ENCODE measurements around the gene CHGA. TPM values are rescaled to one million over a fixed set of nuclear protein-coding genes. Genes with fewer than 3 reads are reported as not detected.

CHGA gene
- total RNA-seq, 2 experiments from 2014 or later: not detected

- POLR2A ChIA-PET: no interaction called here
- intact Hi-C loops (cut with DNase I, micrococcal nuclease): no loop called here
- no peak for DNase-seq
- no peaks in the 10 kb centered on the region for H3K27me3 Mint-ChIP-seq
- H3K4me1 Mint-ChIP-seq: no peaks in the 10 kb centered on the region
- CTCF ChIA-PET: interaction anchor here (0.6 to 0.7 kb wide), 2 partner anchors 182 to 712 kb away, joined by 3 to 4 read pairs; no protein-coding TSS in a partner anchor
- no peak overlapping the region for H3K4me3 Mint-ChIP-seq
- H3K9me3 Mint-ChIP-seq (ENCODE audit: low read depth): no peaks in the 10 kb centered on the region
- ATAC-seq: no peak
- H3K36me3 Mint-ChIP-seq (ENCODE audit: low read depth): no peaks in the 10 kb centered on the region
- H3K27ac Mint-ChIP-seq: no peak overlapping the region
Observed at GRCh38 chr14:92960706-92961566, 38.0 kb downstream of the CHGA start.

GRCh38 chr14:92961567-92961855, 38.6 kb downstream of the CHGA start:
- intact Hi-C loops (cut with DNase I, micrococcal nuclease): no loop called here
- Mint-ChIP-seq H3K9me3 (ENCODE audit: low read depth) (no peaks in the 10 kb centered on the region), H3K36me3 (ENCODE audit: low read depth) (no peaks in the 10 kb centered on the region), H3K27me3 (no peaks in the 10 kb centered on the region), H3K4me1 (no peaks in the 10 kb centered on the region), H3K4me3 (no peak overlapping the region), H3K27ac (no peak overlapping the region)
- ChIA-PET POLR2A (no interaction called here), CTCF (no interaction called here)
- ATAC-seq (no peak), DNase-seq (no peak)

- Mint-ChIP-seq H3K27me3 (no peaks in the 10 kb centered on the region), H3K4me3 (no peak overlapping the region), H3K9me3 (ENCODE audit: low read depth) (no peaks in the 10 kb centered on the region), H3K36me3 (ENCODE audit: low read depth) (no peaks in the 10 kb centered on the region), H3K4me1 (no peaks in the 10 kb centered on the region), H3K27ac (no peak overlapping the region)
- CTCF ChIA-PET: no interaction called here
- DNase-seq (no peak), ATAC-seq (no peak)
- intact Hi-C loops (cut with DNase I, micrococcal nuclease): no loop called here
- POLR2A ChIA-PET: no interaction called here
Observed at GRCh38 chr14:92962031-92962830, 39.3 kb downstream of the CHGA start.

DNA sequence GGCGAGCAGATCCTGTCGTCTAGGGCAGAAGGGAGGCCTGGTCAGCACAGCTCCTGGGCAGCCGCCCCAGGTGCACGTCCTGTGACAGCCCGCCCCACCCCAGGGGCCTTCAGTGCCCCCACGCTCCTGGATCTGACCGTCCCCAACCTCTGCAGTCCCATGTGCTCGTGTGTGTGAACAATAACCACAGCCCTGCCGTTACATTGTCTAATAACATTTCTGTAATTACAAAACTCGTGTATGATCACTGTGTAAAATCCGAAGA, 39.8 kb downstream of the CHGA start:
- intact Hi-C loops (cut with DNase I, micrococcal nuclease): no loop called here
- peaks cover 2% of the 10 kb centered on the region for H3K9me3 Mint-ChIP-seq (ENCODE audit: low read depth)
- POLR2A ChIA-PET: no interaction called here
- DNase-seq (no peak), ATAC-seq (no peak)
- CTCF ChIA-PET: no interaction called here
- no peaks in the 10 kb centered on the region for H3K36me3 Mint-ChIP-seq (ENCODE audit: low read depth)
- no peaks in the 10 kb centered on the region for H3K4me1 Mint-ChIP-seq
- no peaks in the 10 kb centered on the region for H3K27me3 Mint-ChIP-seq
- no peak overlapping the region for H3K4me3 Mint-ChIP-seq
- H3K27ac Mint-ChIP-seq: no peak overlapping the region

DNA sequence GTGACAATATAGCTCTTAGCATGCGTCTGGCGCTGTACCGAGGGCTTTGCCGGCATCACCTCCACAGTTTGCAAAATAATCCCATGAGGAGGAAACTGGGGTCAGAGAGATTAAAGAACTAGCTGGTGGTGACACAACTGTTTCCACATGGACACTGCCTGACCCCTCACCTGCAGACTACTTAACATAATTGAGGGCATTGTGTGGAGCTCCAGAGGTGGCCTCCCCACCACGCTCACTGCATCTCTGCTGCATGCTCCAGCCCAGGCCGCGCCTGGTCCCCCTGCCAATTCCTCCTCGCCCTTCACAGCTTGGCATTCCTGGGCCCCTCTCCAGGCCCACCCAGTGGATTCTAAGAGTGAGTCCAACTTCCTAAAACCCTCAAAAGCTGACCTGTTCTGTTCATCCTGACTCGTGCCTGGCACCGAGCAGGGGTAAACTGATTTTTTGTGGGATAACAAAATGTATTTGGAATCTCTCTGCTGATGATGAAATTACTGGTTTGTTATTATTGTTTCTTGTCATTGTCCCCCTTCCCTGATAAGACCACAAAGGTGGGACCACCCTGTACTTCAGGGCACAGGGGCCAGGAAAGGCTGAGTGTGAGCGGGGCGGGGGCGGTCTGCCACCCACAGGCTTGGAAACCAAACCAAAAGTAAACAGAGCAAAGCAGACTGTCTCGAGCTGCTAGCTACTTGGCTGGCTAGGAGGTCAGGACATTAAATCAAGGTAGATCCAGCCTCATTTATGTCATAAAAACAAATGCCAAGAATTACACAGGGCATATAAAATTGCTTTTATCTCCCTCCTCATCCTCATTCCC, 40.6 kb downstream of the CHGA start:
- Mint-ChIP-seq H3K27me3 (no peaks in the 10 kb centered on the region), H3K4me1 (no peaks in the 10 kb centered on the region), H3K9me3 (ENCODE audit: low read depth) (peaks cover 2% of the 10 kb centered on the region), H3K27ac (no peak overlapping the region), H3K36me3 (ENCODE audit: low read depth) (no peaks in the 10 kb centered on the region), H3K4me3 (no peak overlapping the region)
- ATAC-seq (no peak), DNase-seq (no peak)
- ChIA-PET POLR2A (no interaction called here), CTCF (interaction anchor here (0.6 kb wide), 1 partner anchor 150 kb away, joined by 3 read pairs; no protein-coding TSS in a partner anchor)
- intact Hi-C loops (cut with DNase I, micrococcal nuclease): no loop called here

GRCh38 chr14:92964124-92965109, 41.5 kb downstream of the CHGA start:
- intact Hi-C loops (cut with DNase I, micrococcal nuclease): no loop called here
- H3K9me3 Mint-ChIP-seq (ENCODE audit: low read depth): peaks cover 2% of the 10 kb centered on the region
- H3K4me3 Mint-ChIP-seq: no peak overlapping the region
- no peaks in the 10 kb centered on the region for H3K4me1 Mint-ChIP-seq
- no peaks in the 10 kb centered on the region for H3K27me3 Mint-ChIP-seq
- no peaks in the 10 kb centered on the region for H3K36me3 Mint-ChIP-seq (ENCODE audit: low read depth)
- POLR2A ChIA-PET: no interaction called here
- DNase-seq: no peak
- no peak overlapping the region for H3K27ac Mint-ChIP-seq
- CTCF ChIA-PET: interaction anchor here (1.1 kb wide), 1 partner anchor 9 kb away, joined by 4 read pairs; no protein-coding TSS in a partner anchor
- no peak for ATAC-seq

DNA sequence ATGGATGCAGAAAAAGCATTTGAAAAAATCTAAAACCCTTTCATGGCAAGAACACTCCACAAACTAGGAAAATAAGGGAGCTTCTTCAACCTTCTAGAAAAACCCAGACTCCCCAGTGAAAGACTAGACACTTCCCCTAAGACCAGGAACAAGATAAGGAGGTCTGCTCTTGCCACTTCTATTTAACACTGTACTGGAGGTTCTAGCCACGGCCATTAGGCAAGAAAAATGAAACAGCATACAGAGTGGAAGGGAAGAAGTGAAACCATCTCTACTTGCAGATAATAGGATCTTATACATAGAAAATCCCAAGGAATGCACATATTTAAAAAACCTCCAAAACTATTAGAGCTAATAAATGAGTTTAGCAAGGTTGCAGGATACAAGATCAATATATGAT, 42.3 kb downstream of the CHGA start:
- no peak for ATAC-seq
- intact Hi-C loops (cut with DNase I, micrococcal nuclease): no loop called here
- CTCF ChIA-PET: interaction anchor here (1.1 kb wide), 1 partner anchor 10 kb away, joined by 4 read pairs; no protein-coding TSS in a partner anchor

DNA sequence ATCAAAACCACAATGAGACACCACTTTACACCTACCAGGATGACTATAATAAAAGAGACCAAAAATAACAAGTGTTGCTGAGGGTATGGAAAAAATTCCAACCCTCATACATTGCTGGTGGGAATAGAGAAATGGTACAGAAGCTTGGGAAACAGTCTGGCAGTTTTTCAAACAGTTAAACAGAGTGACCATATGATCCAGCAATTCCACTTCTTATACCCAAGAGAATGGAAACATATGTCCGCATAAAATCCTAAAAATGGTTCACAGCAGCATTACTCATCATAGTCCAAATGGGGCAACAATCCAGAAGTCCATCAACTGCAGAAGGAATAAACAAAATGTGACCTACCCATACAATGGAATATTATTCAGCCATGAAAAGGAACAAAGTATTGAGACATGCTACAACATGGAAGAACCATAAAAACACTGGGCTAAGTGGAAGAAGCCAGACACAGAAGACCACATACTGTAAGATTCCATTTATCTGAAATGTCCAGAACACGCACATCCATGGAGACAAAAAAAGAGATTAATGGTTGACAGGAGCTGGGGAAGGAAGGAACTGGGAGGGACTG, 44.5 kb downstream of the CHGA start:
- H3K27me3 Mint-ChIP-seq: no peaks in the 10 kb centered on the region
- no peak overlapping the region for H3K4me3 Mint-ChIP-seq
- H3K27ac Mint-ChIP-seq: no peak overlapping the region
- intact Hi-C loops (cut with DNase I, micrococcal nuclease): no loop called here
- ChIA-PET POLR2A (no interaction called here), CTCF (interaction anchor here (0.7 kb wide), 1 partner anchor 13 kb away, joined by 3 read pairs; no protein-coding TSS in a partner anchor)
- no peak for DNase-seq
- no peaks in the 10 kb centered on the region for H3K4me1 Mint-ChIP-seq
- H3K36me3 Mint-ChIP-seq (ENCODE audit: low read depth): no peaks in the 10 kb centered on the region
- peaks cover 2% of the 10 kb centered on the region for H3K9me3 Mint-ChIP-seq (ENCODE audit: low read depth)
- ATAC-seq: no peak

More for the DNA sequence above, 42.3 kb downstream of the CHGA start:
- H3K36me3 Mint-ChIP-seq (ENCODE audit: low read depth): no peaks in the 10 kb centered on the region
- peaks cover 2% of the 10 kb centered on the region for H3K9me3 Mint-ChIP-seq (ENCODE audit: low read depth)
- DNase-seq: no peak
- no peaks in the 10 kb centered on the region for H3K4me1 Mint-ChIP-seq
- no peak overlapping the region for H3K4me3 Mint-ChIP-seq
- no peak overlapping the region for H3K27ac Mint-ChIP-seq
- no peaks in the 10 kb centered on the region for H3K27me3 Mint-ChIP-seq
- POLR2A ChIA-PET: no interaction called here

GRCh38 chr14:92968291-92969020, 45.5 kb downstream of the CHGA start:
- H3K27me3 Mint-ChIP-seq: no peaks in the 10 kb centered on the region
- H3K4me3 Mint-ChIP-seq: no peak overlapping the region
- no peak overlapping the region for H3K27ac Mint-ChIP-seq
- peaks cover 4% of the 10 kb centered on the region for H3K9me3 Mint-ChIP-seq (ENCODE audit: low read depth)
- intact Hi-C loops (cut with DNase I, micrococcal nuclease): no loop called here
- H3K4me1 Mint-ChIP-seq: no peaks in the 10 kb centered on the region
- peaks cover 1% of the 10 kb centered on the region for H3K36me3 Mint-ChIP-seq (ENCODE audit: low read depth)
- ChIA-PET POLR2A (no interaction called here), CTCF (interaction anchor here (0.7 to 1.6 kb wide), 3 partner anchors 14 to 36 kb away, joined by 3 to 6 read pairs (median 4); no protein-coding TSS in a partner anchor)
- ATAC-seq: no peak
- DNase-seq: no peak

DNA sequence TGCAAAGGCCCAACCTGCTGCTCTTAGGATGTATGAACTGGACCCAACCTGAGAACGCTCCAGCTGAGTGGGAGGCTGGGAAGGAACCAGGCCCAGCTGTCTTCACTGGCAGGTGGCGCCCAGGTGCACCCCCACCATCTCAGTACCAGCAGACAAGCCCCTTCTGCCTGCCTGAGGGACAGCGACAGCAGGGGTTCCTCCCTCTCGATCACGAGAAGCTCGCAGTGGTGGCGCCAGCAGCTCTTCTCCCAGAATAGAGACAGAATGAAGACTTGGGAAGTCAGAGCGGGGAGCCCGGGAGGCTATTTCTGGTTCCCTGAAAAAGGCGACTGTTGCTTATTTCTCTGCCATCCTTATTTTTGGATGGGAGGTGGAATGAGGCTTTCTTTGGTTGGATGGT, 46.5 kb downstream of the CHGA start:
- Mint-ChIP-seq H3K9me3 (ENCODE audit: low read depth) (peaks cover 4% of the 10 kb centered on the region), H3K4me1 (no peaks in the 10 kb centered on the region), H3K27me3 (no peaks in the 10 kb centered on the region), H3K4me3 (no peak overlapping the region), H3K27ac (no peak overlapping the region), H3K36me3 (ENCODE audit: low read depth) (peaks cover 1% of the 10 kb centered on the region)
- no peak for DNase-seq
- intact Hi-C loops (cut with DNase I, micrococcal nuclease): no loop called here
- ChIA-PET CTCF (interaction anchor here (0.7 to 1.6 kb wide), 2 partner anchors 17 to 22 kb away, joined by 3 to 6 read pairs; no protein-coding TSS in a partner anchor), POLR2A (no interaction called here)
- ATAC-seq: no peak
